Measurements from ENCODE around the gene FMNL2. TPM values are rescaled to one million over a fixed set of nuclear protein-coding genes. Genes with fewer than 3 reads are reported as not detected.

The FMNL2 gene
- total RNA-seq, 1 experiment from 2014 or later: 28.1 TPM

DNA sequence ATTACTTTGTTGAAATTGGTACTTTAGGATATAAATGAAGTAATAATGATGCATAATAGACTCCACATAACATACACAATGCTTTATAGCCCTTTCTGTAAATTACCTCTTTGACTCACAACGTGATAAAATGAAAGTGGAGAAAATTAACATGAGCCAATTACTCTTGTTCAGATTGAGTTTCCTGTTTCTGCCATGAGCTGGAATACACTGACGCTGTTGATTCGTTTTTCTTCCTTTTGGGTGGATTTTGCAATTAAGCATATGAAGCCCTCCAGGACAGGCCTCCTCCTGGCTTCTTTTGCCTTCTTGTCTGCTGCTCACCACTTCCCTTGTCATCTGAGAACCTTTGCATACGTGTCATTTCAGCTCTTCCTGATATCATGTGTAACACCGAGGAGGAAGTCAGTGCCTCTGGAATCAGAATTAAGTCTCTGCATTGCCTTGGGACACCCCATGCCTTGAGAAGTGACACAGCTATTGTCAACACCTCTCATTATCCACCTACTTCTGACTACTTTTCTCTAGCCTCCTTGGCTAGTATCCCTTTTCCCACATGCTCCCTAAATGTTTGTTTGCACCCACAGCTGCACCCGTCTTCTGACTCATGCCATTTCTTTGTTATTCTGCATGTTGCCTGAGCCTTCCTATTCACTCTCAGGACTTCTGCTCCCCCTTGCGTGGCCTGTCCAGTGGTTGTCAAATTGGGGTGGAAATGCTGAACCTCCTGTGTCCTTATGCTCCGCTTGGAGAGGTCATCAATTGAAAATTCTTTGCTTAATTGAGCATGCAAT lies 134.1 kb downstream of the FMNL2 start:
- no peak for ATAC-seq
- ChIA-PET RAD21 (ENCODE audit: low non-redundant PET in 1 of 2, low total read pairs in 2 of 2, uncharacterized antibody in 2 of 2, unreplicated experiment in 2 of 2) (no interaction called here), POLR2A (no interaction called here), CTCF (no interaction called here)
- Histone ChIP-seq H3K27ac (ENCODE audit: low read depth, low read length) (no peak overlapping the region), H3K9me3 (ENCODE audit: control insufficient read depth in 1 of 2, insufficient read depth in 1 of 2, low read depth in 1 of 2, low read length in 2 of 2) (no peaks in the 10 kb centered on the region), H3K9me2 (ENCODE audit: insufficient read depth) (no peaks in the 10 kb centered on the region), H2AFZ (ENCODE audit: low read depth, low read length, poor library complexity, severe bottlenecking) (no peak overlapping the region), H3K4me1 (ENCODE audit: control insufficient read depth in 1 of 2, insufficient read depth in 2 of 2, low read length in 2 of 2) (peaks cover 0 to 14% of the 10 kb centered on the region in 2 experiments; a peak in 1 of 4 replicates), H4K20me1 (ENCODE audit: insufficient read depth) (no peaks in the 10 kb centered on the region), H3K9ac (ENCODE audit: low read length) (no peak overlapping the region), H3K79me2 (ENCODE audit: insufficient read depth, low read length) (peaks cover 18% of the 10 kb centered on the region; the same call in 1 of the 2 replicates), H3K27me3 (ENCODE audit: insufficient read depth, low read length) (no peaks in the 10 kb centered on the region), H3K36me3 (ENCODE audit: control insufficient read depth in 1 of 2, insufficient read depth in 2 of 2, low read length in 2 of 2) (no peaks in the 10 kb centered on the region), H3K4me2 (ENCODE audit: low read length) (no peak overlapping the region), H3K4me3 (replicated peaks in 1 of 2; ENCODE audit: low read depth in 1 of 2, low read length in 2 of 2) (no peak overlapping the region)
- TF ChIP-seq SP1 (IDR thresholded peaks at IDR 0.05; ENCODE audit: low read depth): no peak
- no peak for TF ChIP-seq RAD21 (IDR thresholded peaks at IDR 0.05; ENCODE audit: low read depth)
- TF ChIP-seq EGR1 (IDR thresholded peaks at IDR 0.05; ENCODE audit: low read depth): no peak
- no peak for TF ChIP-seq POLR2AphosphoS5 (IDR thresholded peaks at IDR 0.05; ENCODE audit: low read depth, low read length)
- TF ChIP-seq FOSL1 (IDR thresholded peaks at IDR 0.05; ENCODE audit: low read depth): no peak
- no peak for TF ChIP-seq EZH2phosphoT487 (IDR thresholded peaks at IDR 0.05; ENCODE audit: borderline replicate concordance)
- TF ChIP-seq ZFX (IDR thresholded peaks at IDR 0.05): no peak
- TF ChIP-seq EZH2 (IDR thresholded peaks at IDR 0.05): no peak
- no peak for TF ChIP-seq JUND (IDR thresholded peaks at IDR 0.05)
- TF ChIP-seq, protein P1, sequence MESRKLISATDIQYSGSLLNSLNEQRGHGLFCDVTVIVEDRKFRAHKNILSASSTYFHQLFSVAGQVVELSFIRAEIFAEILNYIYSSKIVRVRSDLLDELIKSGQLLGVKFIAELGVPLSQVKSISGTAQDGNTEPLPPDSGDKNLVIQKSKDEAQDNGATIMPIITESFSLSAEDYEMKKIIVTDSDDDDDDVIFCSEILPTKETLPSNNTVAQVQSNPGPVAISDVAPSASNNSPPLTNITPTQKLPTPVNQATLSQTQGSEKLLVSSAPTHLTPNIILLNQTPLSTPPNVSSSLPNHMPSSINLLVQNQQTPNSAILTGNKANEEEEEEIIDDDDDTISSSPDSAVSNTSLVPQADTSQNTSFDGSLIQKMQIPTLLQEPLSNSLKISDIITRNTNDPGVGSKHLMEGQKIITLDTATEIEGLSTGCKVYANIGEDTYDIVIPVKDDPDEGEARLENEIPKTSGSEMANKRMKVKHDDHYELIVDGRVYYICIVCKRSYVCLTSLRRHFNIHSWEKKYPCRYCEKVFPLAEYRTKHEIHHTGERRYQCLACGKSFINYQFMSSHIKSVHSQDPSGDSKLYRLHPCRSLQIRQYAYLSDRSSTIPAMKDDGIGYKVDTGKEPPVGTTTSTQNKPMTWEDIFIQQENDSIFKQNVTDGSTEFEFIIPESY (IDR thresholded peaks at IDR 0.05; ENCODE audit: extremely low read depth, insufficient replicate concordance, low read length): no peak
- TF ChIP-seq ZNF274 (IDR thresholded peaks at IDR 0.05; ENCODE audit: low read depth, low read length): no peak
- no peak for TF ChIP-seq CEBPB (IDR thresholded peaks at IDR 0.05; ENCODE audit: low read depth)
- TF ChIP-seq POLR2A (IDR thresholded peaks at IDR 0.05; ENCODE audit: borderline replicate concordance, extremely low read depth, insufficient read depth, insufficient read length): no peak
- TF ChIP-seq ELF1 (IDR thresholded peaks at IDR 0.05; ENCODE audit: borderline replicate concordance, low read depth): no peak
- no peak for TF ChIP-seq CBX3 (IDR thresholded peaks at IDR 0.05; ENCODE audit: low read depth)
- TF ChIP-seq, protein P2, sequence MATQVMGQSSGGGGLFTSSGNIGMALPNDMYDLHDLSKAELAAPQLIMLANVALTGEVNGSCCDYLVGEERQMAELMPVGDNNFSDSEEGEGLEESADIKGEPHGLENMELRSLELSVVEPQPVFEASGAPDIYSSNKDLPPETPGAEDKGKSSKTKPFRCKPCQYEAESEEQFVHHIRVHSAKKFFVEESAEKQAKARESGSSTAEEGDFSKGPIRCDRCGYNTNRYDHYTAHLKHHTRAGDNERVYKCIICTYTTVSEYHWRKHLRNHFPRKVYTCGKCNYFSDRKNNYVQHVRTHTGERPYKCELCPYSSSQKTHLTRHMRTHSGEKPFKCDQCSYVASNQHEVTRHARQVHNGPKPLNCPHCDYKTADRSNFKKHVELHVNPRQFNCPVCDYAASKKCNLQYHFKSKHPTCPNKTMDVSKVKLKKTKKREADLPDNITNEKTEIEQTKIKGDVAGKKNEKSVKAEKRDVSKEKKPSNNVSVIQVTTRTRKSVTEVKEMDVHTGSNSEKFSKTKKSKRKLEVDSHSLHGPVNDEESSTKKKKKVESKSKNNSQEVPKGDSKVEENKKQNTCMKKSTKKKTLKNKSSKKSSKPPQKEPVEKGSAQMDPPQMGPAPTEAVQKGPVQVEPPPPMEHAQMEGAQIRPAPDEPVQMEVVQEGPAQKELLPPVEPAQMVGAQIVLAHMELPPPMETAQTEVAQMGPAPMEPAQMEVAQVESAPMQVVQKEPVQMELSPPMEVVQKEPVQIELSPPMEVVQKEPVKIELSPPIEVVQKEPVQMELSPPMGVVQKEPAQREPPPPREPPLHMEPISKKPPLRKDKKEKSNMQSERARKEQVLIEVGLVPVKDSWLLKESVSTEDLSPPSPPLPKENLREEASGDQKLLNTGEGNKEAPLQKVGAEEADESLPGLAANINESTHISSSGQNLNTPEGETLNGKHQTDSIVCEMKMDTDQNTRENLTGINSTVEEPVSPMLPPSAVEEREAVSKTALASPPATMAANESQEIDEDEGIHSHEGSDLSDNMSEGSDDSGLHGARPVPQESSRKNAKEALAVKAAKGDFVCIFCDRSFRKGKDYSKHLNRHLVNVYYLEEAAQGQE (IDR thresholded peaks at IDR 0.05; ENCODE audit: low read depth): no peak
- TF ChIP-seq, protein P3, sequence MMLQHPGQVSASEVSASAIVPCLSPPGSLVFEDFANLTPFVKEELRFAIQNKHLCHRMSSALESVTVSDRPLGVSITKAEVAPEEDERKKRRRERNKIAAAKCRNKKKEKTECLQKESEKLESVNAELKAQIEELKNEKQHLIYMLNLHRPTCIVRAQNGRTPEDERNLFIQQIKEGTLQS (IDR thresholded peaks at IDR 0.05): no peak
- TF ChIP-seq, protein P4, sequence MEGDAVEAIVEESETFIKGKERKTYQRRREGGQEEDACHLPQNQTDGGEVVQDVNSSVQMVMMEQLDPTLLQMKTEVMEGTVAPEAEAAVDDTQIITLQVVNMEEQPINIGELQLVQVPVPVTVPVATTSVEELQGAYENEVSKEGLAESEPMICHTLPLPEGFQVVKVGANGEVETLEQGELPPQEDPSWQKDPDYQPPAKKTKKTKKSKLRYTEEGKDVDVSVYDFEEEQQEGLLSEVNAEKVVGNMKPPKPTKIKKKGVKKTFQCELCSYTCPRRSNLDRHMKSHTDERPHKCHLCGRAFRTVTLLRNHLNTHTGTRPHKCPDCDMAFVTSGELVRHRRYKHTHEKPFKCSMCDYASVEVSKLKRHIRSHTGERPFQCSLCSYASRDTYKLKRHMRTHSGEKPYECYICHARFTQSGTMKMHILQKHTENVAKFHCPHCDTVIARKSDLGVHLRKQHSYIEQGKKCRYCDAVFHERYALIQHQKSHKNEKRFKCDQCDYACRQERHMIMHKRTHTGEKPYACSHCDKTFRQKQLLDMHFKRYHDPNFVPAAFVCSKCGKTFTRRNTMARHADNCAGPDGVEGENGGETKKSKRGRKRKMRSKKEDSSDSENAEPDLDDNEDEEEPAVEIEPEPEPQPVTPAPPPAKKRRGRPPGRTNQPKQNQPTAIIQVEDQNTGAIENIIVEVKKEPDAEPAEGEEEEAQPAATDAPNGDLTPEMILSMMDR (IDR thresholded peaks at IDR 0.05 in 2 of 3, conservative IDR thresholded peaks at IDR 0.05 in 1 of 3; ENCODE audit: borderline replicate concordance in 1 of 3, insufficient read depth in 1 of 3, low read depth in 2 of 3, low read length in 2 of 3): no peak
- TF ChIP-seq SRF (IDR thresholded peaks at IDR 0.05; ENCODE audit: low read depth): no peak
- no peak for TF ChIP-seq YY1 (IDR thresholded peaks at IDR 0.05; ENCODE audit: extremely low read depth, insufficient replicate concordance, low read depth, low read length)
- intact Hi-C loops (cut with micrococcal nuclease): no loop called here
- no peak for DNase-seq (ENCODE audit: low read depth, low spot score)
- no TSS peak for BruUV-seq (replicated peaks)

Data from HCT116 (cell line).